Stimulated activated CD4-positive, alpha-beta T cell treated with anti-CD3 and anti-CD28 coated beads, Interleukin-1b, Interleukin-23, amount 100 ng/mL, for 48 hours (primary cell): ENCODE results near the gene DTD2.
"Not testable (repeated sequence)": the region's sequence is repeated elsewhere in the genome, so short reads cannot be mapped to it uniquely, and the experiment has no call there.

Source experiments
- DNase-seq: peaks from one replicate; pipeline ENCODE4 v3.0.0-alpha.2; 2020

Gene DTD2

DNA sequence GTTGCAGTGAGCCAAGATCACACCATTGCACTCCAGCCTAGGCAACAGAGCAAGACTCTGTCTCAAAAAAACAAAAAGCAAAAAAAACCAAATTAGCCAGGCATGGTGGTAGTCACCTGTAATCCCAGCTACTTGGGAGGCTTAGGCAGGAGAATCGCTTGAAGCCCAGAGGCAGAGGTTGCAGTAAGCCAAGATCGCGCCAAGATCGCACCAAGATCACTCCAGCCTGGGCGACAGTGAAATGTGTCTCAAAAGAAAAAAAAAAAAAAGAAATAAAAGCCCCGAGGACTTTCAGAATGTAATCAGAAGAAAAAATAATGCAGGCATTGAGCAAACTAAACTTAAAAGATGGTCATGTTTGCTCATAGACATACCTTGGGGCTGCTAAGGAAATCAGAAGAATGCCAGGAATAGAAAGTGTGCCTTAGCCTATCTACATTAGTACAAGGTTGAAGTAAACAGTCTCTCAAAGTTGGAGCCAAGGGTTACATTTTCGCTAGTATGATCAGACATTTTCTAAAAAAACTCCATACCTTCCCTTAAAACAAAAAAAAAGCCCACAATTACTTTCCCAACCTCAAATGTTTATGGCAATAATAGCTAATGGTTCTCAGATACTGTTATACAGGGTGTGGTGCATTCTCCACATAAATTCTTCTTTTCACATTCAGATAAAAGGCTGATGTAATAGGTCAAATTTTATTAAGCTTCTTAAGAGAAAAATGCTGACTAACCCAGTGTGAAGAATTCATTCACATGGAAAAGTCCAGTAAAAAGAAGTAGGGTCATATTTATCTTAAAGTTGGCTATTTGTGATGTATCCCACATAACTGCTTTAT is 15.8 kb downstream of the DTD2 start:
- DNase-seq, result no peak

DNA sequence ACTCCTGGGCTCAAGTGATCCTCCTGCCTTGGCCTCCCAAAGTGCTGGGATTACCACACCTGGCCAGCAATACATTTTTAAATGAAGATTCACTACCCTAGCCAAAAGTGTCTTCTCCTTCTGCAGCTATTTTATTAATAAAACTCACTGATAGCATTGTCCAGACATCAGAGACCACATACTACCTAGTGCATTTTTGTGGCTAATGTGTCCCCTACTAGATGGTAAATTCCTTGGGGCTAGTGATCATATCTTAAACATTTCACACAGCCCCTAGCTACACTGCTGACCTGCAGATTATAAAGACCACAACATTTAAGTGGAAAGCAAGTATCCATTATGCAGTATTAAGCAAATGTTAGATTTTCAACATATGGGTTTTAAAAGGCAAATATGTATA is 17.0 kb downstream of the DTD2 start:
- DNase-seq, result no peak

DNA sequence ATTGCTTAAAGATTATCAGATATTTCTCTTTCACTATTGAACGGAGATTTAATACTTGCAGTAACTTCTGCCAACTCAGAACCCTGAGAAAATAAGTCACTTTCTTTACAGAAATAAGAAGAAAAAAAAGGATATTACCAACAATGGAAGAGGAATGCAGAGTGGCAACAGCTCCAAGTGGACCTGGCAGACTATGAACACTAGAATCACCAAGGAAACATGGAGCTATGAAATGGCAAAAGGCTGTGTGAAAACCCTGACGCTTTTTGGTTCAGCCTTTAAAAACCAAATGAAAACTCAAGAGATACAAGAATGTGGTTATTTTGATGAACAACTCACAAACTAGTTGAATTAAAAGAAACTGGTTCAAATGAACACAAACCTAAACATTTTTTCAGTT is 17.7 kb downstream of the DTD2 start:
- DNase-seq, result no peak

DNA sequence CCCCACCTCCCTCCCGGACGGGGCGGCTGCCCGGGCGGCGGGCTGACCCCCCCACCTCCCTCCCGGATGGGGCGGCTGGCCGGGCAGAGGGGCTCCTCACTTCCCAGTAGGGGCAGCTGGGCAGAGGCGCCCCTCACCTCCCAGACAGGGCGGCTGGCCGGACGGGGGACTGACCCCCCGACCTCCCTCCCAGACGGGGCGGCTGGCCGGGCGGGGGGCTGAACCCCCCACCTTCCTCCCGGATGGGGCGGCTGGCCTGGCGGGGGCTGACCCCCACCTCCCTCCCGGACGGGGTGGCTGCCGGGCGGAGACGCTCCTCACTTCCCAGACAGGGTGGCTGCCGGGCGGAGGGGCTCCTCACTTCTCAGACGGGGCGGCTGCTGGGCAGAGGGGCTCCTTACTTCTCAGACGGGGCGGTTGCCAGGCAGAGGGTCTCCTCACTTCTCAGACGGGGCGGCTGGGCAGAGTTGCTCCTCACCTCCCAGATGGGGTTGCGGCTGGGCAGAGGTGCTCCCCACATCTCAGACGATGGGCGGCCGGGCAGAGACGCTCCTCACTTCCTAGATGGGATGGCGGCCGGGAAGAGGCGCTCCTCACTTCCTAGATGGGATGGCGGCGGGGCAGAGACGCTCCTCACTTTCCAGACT is 20.1 kb downstream of the DTD2 start:
- not testable (repeated sequence) for DNase-seq

DNA sequence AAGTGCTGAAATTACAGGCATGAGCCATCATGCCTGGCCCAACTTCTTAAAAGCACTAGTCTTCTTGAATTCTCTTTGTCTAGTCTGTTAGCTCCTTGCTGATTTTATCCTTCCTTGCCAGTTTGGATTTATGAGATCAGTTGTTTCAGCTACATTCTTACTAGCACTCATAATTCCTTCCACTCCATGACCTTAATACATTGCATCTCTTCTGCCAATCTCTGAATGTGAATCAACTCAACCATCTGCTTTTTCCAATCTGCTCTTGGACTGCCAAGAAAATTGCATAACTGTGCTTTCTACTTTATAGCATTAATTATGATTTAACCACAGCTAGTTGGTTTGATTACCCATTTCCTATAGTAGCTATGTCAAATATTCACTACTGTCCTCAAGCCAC is 22.0 kb downstream of the DTD2 start:
- no peak for DNase-seq

DNA sequence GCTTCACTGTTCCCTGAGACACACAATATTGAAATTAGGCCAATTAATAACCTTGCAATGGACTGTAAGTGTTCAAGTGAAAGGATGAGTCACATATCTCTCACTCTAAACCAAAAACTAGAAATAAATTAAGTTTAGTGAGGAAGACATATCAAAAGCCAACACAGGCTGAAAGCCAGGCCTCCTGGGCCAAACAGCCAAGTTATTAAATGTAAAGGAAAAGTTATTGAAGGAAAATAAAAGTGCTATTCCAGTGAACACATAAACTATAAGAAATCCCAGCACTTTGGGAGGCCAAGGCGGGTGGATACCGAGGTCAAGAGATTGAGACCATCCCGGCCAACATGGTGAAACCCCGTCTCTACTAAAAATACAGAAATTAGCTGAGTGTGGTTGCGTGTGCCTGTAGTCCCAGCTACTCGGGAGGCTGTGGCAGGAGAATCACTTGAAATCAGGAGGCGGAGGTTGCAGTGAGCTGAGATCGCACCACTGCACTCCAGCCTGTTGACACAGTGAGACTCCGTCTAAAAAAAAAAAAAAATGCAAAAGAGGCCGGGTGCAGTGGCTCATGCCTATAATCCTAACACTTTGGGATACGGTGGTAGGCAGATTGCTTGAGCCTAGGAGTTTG is 26.6 kb downstream of the DTD2 start:
- DNase-seq, result no peak

DNA sequence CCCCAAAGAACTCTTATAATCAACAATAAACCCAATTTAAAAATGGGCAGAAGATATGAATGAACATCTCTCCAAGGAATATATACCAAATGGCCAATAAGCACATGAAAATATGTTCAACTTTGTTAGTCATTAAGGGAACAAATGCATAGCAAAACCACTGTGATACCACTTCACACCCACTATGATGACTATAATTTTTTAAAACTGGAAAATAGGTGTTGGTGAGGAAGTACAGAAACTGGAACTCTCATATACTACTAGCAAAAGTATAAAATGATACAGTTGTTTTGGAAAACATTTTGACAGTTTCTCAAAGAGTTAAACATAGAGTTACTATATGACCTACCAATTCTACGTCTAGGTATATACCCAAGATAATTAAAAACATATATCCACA is 27.5 kb downstream of the DTD2 start:
- no peak for DNase-seq

DNA sequence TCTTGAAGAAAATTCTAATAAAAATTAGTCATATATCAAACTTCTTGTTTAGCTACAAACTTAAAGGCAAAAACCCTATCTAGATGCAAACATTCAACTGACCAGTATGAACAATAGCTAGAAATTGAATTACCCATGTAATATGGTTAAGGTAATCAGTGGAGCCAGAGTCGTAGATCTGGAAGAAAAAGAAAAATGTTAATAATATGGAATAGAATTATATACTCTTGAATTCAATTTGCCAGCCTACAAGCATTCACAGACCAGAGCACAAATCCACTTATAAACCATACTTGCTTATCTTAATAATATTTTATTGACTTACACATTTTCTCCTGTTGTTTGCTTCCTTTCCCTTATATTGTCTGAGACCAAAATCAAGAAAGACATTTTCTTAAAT is 29.3 kb downstream of the DTD2 start:
- DNase-seq, result no peak

DNA sequence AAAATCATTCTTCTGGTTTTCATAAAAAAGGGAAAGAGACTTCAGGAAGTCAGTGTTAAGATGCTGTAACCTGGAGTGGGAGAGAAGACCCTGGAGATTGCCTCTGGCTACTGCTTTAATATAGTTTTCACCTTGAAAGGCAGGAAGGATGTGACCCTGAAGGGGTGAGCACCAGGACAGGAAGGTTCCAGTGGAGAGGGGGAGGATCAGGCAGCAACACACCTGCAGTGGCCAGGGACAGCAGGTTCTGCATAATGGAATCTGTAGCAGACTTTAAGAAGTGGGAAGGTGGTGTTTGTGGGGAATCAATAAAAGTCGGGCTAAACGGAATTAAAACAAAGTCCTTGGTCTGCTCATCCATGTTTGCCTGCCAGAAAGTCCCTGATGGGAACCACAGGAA is 30.6 kb downstream of the DTD2 start:
- DNase-seq, result no peak

DNA sequence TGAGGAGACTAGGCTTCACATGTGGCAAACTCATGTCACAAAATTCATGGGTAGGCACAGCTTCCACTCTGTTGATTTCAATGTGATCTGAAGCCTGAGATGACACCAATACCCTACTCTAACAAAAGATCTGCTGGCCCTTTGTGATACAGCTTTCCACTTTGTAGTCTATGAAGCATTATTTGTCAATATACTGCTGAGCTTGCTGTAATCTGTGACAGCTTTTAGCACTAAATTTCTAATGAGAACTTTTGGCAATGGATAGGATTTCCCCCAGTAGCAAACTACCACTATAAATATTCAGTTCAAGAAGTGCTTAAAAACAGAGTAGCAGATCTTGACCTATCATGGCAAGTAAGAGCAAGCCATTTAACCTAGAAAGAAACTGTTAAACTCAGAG is 31.4 kb downstream of the DTD2 start:
- no peak for DNase-seq

DNA sequence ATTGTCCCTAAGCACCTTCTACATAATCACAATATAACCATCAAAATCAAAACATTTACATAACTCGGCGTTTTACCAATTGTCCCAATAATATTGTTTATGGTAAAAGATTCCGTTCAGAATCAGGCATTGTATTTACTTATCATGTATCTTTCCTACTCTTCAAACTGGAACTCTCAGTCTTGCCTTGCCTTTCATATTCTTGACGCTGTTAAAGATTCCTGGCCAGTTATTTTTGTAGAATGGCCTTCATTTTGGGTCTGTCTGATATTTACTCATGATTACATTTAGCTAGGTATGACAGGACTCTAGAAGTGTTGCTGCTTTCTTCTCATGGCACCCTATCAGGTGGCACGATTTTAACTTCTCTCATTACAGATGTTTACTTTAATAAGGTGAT is 36.1 kb downstream of the DTD2 start:
- no peak for DNase-seq

DNA sequence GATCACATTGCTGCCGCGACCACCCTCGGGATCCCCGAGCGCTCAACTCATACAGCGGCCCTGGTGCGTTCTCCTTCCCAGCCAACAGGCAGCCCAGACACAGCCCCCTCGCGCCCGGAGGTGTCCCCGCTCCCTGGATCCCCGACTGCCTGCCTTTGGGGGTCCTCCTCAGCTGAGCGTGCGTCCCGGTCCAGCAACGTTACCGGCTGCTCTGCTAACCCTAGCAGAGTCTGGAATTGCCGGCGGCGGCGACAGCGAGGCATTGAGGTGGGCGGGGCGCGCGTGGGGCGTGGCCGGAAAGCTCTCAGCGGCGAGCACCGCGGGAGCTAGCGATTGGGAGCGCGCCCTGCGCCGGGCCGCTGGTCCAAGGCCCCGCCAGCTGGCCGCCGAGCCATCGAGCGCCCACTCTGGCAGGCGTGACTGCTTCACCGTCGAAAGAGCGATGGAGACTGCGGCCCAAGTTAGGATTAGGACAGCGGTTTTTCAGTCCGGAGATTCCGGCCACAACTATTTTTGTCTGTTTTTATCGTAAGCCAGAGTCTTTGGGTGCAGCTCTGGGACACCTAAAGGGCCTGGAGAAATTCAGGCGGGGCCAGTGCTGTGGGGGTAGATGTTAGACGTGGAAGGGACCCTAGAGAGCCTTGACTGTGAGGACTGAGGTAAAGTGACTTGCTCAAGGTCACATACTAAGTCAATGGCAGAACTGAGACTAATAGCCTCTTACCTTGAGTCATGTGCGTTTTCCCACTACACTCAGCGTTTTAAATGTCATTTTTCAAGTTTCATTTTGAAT is 36.8 kb downstream of the DTD2 start, which contains the start of gene HEATR5A:
TSS of gene HEATR5A (minus strand) at position 232 of the 793 bp plus-strand sequence. CDS start 17,575 bp downstream, outside the sequence.
- peak; percentile 89 for DNase-seq

DNA sequence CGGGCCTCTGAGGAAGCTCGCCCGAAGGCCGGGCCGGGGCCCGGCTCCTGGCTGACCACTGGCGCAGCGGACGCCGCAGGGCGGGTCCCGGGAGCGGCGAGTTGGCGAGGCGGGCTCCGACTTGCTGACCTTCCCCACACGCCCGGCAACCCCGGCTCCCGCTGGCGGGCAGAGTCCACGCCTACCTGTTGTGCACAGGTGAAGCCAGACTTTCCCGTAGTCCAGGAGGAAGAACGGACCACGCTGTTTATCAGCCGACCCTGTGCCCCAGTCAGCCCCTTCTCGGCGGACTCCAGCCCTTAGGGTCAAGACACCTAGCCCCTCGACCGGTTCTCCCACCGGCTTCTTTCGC is 37.4 kb downstream of the DTD2 start:
- DNase-seq, result peak; percentile 4

DNA sequence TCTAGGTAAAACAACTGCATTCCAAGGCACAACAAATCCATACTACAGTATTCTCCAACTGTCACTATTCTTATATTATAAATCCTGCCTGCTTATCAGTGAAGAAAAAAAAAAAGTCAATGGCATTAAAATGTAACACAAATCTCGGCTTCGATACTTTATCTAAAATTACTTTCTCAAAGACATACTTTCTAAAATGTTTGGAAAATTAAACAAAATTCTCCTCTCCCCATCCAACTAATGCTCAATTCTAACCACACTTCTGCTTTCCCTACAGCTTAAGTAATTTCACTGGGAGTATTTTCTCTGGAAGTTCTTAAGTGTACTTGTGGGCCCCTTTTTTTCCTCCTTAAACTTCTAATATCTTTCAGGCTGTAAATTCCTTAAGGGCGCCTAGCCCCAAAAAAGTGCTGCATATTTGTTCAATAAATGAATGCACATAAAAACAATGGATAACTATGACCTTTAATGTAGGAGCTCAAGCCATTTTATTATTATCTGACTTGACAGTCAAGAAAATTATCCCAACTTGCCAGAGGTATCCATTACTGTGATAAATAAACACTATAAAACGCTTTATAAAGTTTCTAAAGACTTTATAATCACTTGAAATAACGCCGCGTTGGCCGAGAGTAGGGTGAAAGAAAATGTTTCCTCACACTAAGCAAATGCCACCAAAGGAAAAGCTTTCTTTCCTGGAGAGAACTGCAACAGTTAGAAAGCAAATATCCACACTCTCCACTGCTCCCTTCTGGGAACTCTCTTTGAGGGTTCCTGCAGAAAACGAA is 37.9 kb downstream of the DTD2 start:
- no peak for DNase-seq

DNA sequence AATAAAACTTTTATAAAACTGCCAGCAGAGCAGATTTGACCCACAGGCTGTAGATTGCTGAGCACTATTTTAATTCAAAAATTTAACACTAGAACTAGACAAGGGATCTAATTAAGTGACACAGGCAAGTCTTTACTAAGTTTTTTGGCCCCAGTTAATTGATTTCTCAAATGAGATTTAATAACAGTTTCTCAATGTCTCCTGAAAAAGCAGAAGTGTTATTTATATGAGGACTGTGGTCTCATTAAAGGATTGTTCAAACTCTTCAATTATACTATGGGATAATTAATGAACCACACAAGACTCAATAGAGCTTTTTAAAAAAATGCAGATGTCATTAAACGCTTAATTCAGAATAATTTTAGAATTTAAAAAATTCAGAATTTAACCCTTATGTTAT is 38.9 kb downstream of the DTD2 start:
- DNase-seq, result no peak

DNA sequence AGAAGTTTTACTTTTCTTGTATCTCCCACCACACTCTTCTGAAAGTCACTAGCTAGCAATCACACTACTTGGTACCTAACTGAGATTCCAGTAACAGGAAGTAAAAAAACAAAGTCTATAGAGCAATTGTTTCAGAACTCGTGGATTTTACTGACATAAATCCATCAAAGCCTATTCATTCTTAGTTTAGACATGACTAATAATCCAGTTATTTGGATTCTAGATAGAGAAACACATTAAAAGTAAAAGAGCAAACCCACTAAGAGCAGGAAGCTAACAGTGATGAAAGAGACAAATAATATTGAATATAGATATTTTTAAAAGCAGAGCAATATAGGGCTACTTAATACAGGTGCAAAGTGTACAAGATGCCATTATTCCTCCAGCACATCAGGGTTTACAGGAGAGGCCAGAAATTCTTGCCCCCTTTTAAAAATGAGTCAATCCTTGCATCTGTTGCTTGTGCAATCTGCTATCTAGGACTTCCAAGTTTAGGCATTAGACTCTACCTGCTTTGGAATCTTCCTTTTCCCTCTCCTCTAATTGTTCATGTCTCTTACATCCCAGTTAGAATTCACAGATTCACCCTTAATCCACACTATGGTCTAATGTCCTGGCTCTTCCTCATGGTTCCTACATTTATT is 43.0 kb downstream of the DTD2 start:
- DNase-seq, result no peak

DNA sequence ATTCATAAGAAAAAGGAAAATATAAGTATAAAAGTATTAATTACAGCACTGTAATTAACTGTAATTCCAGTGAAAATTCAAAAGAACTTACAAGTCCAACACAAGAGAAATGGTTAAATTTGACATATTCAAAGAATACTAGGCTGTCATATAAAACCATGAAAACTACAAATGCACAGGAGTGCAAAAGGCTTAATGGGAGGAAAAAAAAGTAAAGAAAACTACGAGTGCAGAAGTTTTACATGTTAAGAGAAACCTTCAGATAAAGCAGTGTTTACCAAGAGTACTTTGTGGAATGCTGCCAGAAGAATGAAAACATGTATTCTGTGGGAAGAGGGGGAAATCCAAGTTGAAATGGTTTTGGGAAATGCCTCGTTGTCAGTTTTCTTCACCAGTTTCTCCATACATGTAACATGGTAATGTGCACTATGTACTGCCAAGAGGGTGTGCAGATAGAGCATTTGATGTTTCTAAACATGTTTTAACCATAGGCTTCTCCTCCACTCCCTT is 46.0 kb downstream of the DTD2 start:
- DNase-seq, result no peak

DNA sequence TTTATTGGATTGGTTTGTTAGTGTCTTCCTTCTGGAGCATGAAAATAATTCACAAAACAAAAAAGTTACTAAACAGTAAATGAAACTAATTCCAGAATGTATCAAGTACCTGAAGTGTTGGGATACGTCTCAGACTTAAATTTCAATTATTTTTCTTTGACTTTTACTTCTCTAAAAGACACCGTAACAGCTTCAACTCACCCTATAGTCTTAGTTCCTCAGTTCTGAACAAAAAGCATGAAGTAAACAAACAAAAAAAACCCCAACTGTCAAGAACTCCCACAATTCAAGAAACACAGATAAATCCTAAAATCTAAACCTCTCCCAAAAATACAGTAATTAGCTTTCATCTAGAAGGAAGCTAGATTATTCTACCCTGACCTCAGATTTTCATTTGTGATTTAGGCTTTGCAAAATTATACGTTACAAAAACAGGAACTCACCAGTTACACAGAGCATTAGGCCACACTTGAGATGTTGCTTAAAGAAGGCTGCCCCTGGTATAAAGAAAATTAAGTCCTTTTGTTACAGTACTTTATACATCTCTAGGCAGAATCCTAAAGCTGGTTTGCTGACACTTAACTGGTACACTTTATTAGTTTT is 47.2 kb downstream of the DTD2 start:
- no peak for DNase-seq

DNA sequence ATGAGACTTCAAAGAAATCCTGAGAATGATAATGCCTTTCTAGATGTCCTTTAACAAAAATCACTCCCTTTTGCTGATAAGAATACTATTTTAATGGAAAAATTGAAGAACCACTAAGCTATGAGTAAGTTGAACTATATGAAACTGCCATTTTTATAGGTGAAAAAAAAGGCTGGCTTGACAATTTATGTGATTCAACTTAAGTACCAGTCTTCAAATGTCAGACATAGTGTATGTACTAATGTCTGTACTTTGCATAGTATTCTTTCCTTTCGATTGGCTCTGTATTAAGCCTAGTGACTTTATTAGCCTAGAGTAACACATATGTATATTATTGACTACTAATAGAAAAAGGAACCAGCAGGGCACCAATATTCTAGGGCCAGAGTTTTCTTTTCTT is 48.9 kb downstream of the DTD2 start:
- DNase-seq, result no peak

DNA sequence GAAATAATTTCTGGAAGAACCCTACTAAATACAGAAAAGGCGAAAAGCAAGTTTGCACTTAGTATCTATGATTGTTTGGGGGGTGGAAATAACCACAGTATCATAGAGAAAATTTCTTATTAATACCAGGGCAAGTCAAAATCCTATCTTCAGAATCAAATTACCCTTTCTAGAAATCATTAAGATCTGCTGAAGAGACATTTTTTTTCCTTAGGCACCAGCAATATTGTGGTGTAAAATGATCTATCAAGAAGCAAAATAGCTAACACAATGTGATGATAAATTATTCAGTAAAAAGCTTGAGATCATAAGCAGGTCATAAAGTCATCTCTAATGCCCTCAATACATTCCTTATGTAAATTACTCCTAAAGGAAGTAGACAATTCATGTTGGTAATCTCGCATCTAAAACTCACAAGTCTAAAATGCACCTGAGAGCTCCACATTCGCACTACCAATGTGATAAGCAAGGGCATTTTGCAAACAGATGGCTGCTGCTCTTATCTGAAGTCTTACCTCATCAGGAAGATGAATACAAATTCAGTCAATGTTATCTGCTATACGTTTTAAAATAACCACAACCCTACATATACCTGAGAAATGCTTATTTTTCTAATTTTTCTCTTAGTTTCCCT is 51.6 kb downstream of the DTD2 start:
- DNase-seq, result no peak

DNA sequence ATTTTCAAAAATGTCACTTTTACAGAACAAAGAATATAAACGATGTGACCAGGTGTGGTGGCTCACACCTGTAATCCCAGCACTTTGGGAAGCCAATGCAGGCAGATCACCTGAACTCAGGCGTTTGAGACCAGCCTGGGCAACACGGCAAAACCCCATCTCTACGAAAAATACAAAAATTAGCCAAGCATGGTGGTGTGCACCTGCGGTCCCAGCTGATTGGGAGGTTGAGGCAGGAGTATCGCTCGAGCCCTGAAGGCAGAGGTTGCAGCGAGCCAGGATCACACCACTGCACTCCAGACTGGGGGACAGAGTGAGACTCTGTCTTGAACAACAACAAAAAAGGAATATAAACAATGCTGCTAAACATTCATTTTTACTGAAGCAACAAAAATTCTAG is 52.2 kb downstream of the DTD2 start:
- DNase-seq, result no peak
